Right lobe of liver (tissue), 4 donors: ENCODE data around the gene TLE1.

Experiments used
- POLR2A ChIP-seq: fragments of 450-650 bp; IDR thresholded peaks from one replicate; pipeline ENCODE4 v1.6.1; 2017; ENCODE audit warnings: antibody characterized with exemption, mild to moderate bottlenecking
- TF ChIP-seq, protein P1 (sequence below), 4 donors: fragments of 200-600 bp in 3 of 4; fragments of 450-650 bp in 1 of 4; IDR thresholded peaks; one replicate each; pipeline versions ENCODE4 v1.5.1 to v1.8.0; 2016 to 2022; ENCODE audit warnings: antibody characterized with exemption in 4 of 4, mild to moderate bottlenecking in 2 of 4
- donor health status: DM: no; HTN: no; CAD: no.
- donor health status: DM: no; HTN: no; CAD: no.
- donor health status: DM: no; HTN: yes; CAD: no.

DNA sequence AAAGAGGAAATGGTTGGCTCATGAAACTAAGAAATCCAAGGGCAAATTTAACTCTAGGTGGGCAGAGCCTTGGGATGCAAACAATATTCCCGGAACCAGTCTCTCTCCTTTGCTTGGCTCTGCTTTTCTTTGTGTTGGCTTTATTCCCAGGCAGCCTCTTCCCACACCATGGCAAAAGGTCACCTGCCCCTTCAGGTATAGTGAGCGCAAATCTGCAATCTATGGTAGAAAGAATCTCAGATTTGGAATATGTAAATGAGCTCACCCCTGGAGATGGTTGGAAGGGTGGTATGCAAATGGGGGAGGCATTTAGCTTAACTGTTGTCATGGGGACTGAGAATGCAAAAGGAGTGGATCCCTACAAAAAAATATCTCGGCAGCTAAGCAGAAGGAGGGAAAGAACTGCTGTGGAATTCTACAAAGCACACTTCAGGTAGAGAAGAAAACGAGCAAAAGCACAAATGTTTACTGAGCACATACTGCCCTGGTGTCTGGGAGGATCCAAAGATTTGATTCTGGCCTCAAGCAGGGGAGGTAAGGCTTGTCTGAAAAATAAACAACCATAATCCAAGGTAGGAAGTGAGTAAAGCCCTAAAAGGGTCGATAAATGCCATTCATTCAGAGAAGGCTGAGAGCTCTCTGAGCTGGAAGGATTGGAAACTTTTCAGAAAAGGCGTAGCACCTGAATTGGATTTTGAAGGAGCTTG is 139.7 kb downstream of the TLE1 start:
- no peak for TF ChIP-seq POLR2A
- TF ChIP-seq, protein P1, sequence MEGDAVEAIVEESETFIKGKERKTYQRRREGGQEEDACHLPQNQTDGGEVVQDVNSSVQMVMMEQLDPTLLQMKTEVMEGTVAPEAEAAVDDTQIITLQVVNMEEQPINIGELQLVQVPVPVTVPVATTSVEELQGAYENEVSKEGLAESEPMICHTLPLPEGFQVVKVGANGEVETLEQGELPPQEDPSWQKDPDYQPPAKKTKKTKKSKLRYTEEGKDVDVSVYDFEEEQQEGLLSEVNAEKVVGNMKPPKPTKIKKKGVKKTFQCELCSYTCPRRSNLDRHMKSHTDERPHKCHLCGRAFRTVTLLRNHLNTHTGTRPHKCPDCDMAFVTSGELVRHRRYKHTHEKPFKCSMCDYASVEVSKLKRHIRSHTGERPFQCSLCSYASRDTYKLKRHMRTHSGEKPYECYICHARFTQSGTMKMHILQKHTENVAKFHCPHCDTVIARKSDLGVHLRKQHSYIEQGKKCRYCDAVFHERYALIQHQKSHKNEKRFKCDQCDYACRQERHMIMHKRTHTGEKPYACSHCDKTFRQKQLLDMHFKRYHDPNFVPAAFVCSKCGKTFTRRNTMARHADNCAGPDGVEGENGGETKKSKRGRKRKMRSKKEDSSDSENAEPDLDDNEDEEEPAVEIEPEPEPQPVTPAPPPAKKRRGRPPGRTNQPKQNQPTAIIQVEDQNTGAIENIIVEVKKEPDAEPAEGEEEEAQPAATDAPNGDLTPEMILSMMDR (IDR thresholded peaks at IDR 0.05), result no peak
